ENCODE data around the gene BBS4. TPM values are rescaled to one million over a fixed set of nuclear protein-coding genes. Genes with fewer than 3 reads are reported as not detected.
"Not testable (repeated sequence)": the region's sequence is repeated elsewhere in the genome, so short reads cannot be mapped to it uniquely, and the experiment has no call there.

Gene BBS4
- total and polyA plus RNA-seq, 12 donors: 6.8 to 18.0 (median 12.5) TPM

- H3K27me3 ChIP-seq; DNase-seq; H3K36me3 ChIP-seq; H3K4me1 ChIP-seq; ATAC-seq; H3K4me3 ChIP-seq; H3K27ac ChIP-seq; H3K9me3 ChIP-seq; intact Hi-C loops (cut with DNase I): not testable (repeated sequence)
- WGBS, 2 donors: no CpG with 5 or more reads among the region's 8 CpGs
These were observed 22.1 kb upstream of the BBS4 start for GRCh38 chr15:72663931-72664330.

GRCh38 chr15:72665706-72666105 is 20.3 kb upstream of the BBS4 start:
- DNase-seq; H3K4me3 ChIP-seq; H3K4me1 ChIP-seq; H3K27me3 ChIP-seq; H3K9me3 ChIP-seq; ATAC-seq; H3K36me3 ChIP-seq; intact Hi-C loops (cut with DNase I); H3K27ac ChIP-seq: not testable (repeated sequence)
- WGBS, 2 donors: 64 to 69% methylated on average over 3 to 5 of the region's 11 CpGs

GRCh38 chr15:72669803-72670202 is 16.2 kb upstream of the BBS4 start:
- H3K27ac ChIP-seq, H3K4me3 ChIP-seq, DNase-seq, H3K36me3 ChIP-seq, H3K9me3 ChIP-seq, ATAC-seq, H3K4me1 ChIP-seq: not testable (repeated sequence)
- 91 to 92% methylated on average over 3 to 5 of the region's 6 CpGs for WGBS, 2 donors
- peaks cover 0 to 23% (median 18%) of the 10 kb centered on the region in 7 donors for H3K27me3 ChIP-seq
- intact Hi-C loops (cut with DNase I): loop anchor here in 6 of 10 donors (10.0 kb wide), 3 partner anchors 65 to 325 kb away; no protein-coding TSS in a partner anchor

GRCh38 chr15:72670656-72671352 is 15.2 kb upstream of the BBS4 start:
- intact Hi-C loops (cut with DNase I): loop anchor here in 6 of 10 donors (10.0 kb wide), 3 partner anchors 66 to 326 kb away; no protein-coding TSS in a partner anchor
- H3K4me1 ChIP-seq, H3K9me3 ChIP-seq, H3K36me3 ChIP-seq: not testable (repeated sequence)
- peaks cover 0 to 33% (median 28%) of the 10 kb centered on the region in 7 donors for H3K27me3 ChIP-seq
- peak overlapping the region in 4 of 10 donors; percentile 24 to 40 (median 30) for H3K4me3 ChIP-seq
- WGBS, 2 donors: 5% methylated on average over 8 of the region's 8 CpGs
- peak in 8 of 9 donors; percentile 43 to 73 (median 66) for TF ChIP-seq CTCF (IDR thresholded peaks at IDR 0.05)
- DNase-seq (peak; percentile 72 to 76), ATAC-seq (peak; percentile 94 to 99 (median 98))
- H3K27ac ChIP-seq: peak overlapping the region in 2 of 10 donors; percentile 37 to 39

GRCh38 chr15:72671525-72671924 is 14.5 kb upstream of the BBS4 start:
- intact Hi-C loops (cut with DNase I): loop anchor here in 6 of 10 donors (10.0 kb wide), 3 partner anchors 67 to 327 kb away; no protein-coding TSS in a partner anchor
- Histone ChIP-seq H3K27me3 (peaks cover 0 to 40% (median 30%) of the 10 kb centered on the region in 7 donors), H3K9me3 (no peaks in the 10 kb centered on the region), H3K36me3 (no peaks in the 10 kb centered on the region), H3K4me1 (peaks cover 0 to 5% (median 0%) of the 10 kb centered on the region in 9 donors), H3K27ac (no peak overlapping the region), H3K4me3 (no peak overlapping the region)
- WGBS, 2 donors: 21 to 24% methylated on average over 3 of the region's 3 CpGs
- TF ChIP-seq CTCF (IDR thresholded peaks at IDR 0.05): no peak
- ATAC-seq (no peak), DNase-seq (no peak)

GRCh38 chr15:72676838-72677237 is 9.2 kb upstream of the BBS4 start:
- no peak for TF ChIP-seq CTCF (IDR thresholded peaks at IDR 0.05)
- intact Hi-C loops (cut with DNase I): loop anchor here in 6 of 10 donors (10.0 kb wide), 3 partner anchors 72 to 332 kb away; no protein-coding TSS in a partner anchor
- no peak for DNase-seq
- no peak for ATAC-seq
- Histone ChIP-seq H3K27me3 (peaks cover 0 to 69% (median 55%) of the 10 kb centered on the region in 7 donors), H3K4me1 (no peaks in the 10 kb centered on the region), H3K36me3 (no peaks in the 10 kb centered on the region), H3K4me3 (no peak overlapping the region), H3K27ac (no peak overlapping the region), H3K9me3 (no peaks in the 10 kb centered on the region)
- 83 to 89% methylated on average over 4 of the region's 4 CpGs for WGBS, 2 donors

Data from heart right ventricle (tissue), 16 donors.